HL-60 (cell line): ENCODE results near the gene STXBP1.

Source experiments
- CTCF ChIP-seq: IDR thresholded peaks from one replicate; pipeline ENCODE4 v1.5.1; 2011; ENCODE audit warnings: low read length, control low read depth, inconsistent platforms; ENCODE audit not compliant: insufficient read depth
- GABPA ChIP-seq: IDR thresholded peaks from 2 replicates; pipeline ENCODE4 v1.6.1; 2012; ENCODE audit warnings: low read depth
- REST ChIP-seq: IDR thresholded peaks from 2 replicates; pipeline ENCODE4 v1.6.1; 2012; ENCODE audit warnings: low read depth; ENCODE audit not compliant: insufficient replicate concordance

- TF ChIP-seq CTCF (no peak), REST (no peak), GABPA (no peak)
These were observed 17.5 kb downstream of the STXBP1 start for GRCh38 chr9:127629468-127630081.
